Neural progenitor cell (in vitro differentiated cells): Measurements from ENCODE around the gene PSMB4. TPM values are rescaled to one million over a fixed set of nuclear protein-coding genes. Genes with fewer than 3 reads are reported as not detected.
A peak's percentile ranks its signal among the peaks of the same experiment; 100 is the strongest.
"Not testable (repeated sequence)": the region's sequence is repeated elsewhere in the genome, so short reads cannot be mapped to it uniquely, and the experiment has no call there.

Source experiments
- DNase-seq: peaks from one replicate; pipeline ENCODE4 v3.0.0-alpha.2; 2016; ENCODE audit warnings: low spot score
- H2AFZ ChIP-seq: fragments of 200-600 bp; sonication (generic); replicated peaks from 2 replicates; pipeline ENCODE4 v1.6.1; 2016; ENCODE audit warnings: antibody characterized with exemption
- H3F3A ChIP-seq: fragments of 200-600 bp; sonication (generic); 2 replicates; pipeline ENCODE4 v1.6.1; 2016; ENCODE audit warnings: antibody characterized with exemption, low read depth
- H3K27ac ChIP-seq: fragments of 200-600 bp; sonication (generic); 2 replicates; pipeline ENCODE4 v1.5.1; 2016; ENCODE audit warnings: mild to moderate bottlenecking
- H3K27me3 ChIP-seq: fragments of 200-600 bp; sonication (generic); 2 replicates; pipeline ENCODE4 v1.6.1; 2016; ENCODE audit warnings: mild to moderate bottlenecking, moderate library complexity
- H3K36me3 ChIP-seq: fragments of 200-600 bp; sonication (generic); 2 replicates; pipeline ENCODE4 v1.5.1; 2016
- H3K4me1 ChIP-seq: fragments of 200-600 bp; sonication (generic); 2 replicates; pipeline ENCODE4 v1.6.1; 2016; ENCODE audit warnings: mixed run types
- H3K4me2 ChIP-seq: fragments of 200-600 bp; sonication (generic); 2 replicates; pipeline ENCODE4 v1.6.1; 2016
- H3K4me3 ChIP-seq: fragments of 200-600 bp; sonication (generic); 2 replicates; pipeline ENCODE4 v1.5.1; 2016
- H3K79me2 ChIP-seq: fragments of 200-600 bp; sonication (generic); 2 replicates; pipeline ENCODE4 v1.6.1; 2016; ENCODE audit warnings: low read depth
- H3K9ac ChIP-seq: fragments of 200-600 bp; sonication (generic); 2 replicates; pipeline ENCODE4 v1.6.1; 2016
- H3K9me3 ChIP-seq: fragments of 200-600 bp; sonication (generic); 2 replicates; pipeline ENCODE4 v1.5.1; 2016; ENCODE audit warnings: low read depth
- H4K20me1 ChIP-seq: fragments of 200-600 bp; sonication (generic); 2 replicates; pipeline ENCODE4 v1.6.1; 2016; ENCODE audit warnings: low read depth
- H3K27ac Mint-ChIP-seq: 3 replicates; pipeline ENCODE4 v1.8.0; 2021; ENCODE audit warnings: mixed read lengths
- H3K27me3 Mint-ChIP-seq: 2 replicates; pipeline ENCODE4 v1.8.0; 2022; ENCODE audit warnings: low read depth, mild to moderate bottlenecking, inconsistent platforms, moderate library complexity, mixed read lengths; ENCODE audit not compliant: insufficient read depth
- H3K36me3 Mint-ChIP-seq: 3 replicates; pipeline ENCODE4 v1.8.0; 2021; ENCODE audit warnings: mixed read lengths
- H3K4me1 Mint-ChIP-seq: 3 replicates; pipeline ENCODE4 v1.8.0; 2021; ENCODE audit warnings: mixed read lengths
- H3K4me3 Mint-ChIP-seq: 3 replicates; pipeline ENCODE4 v1.8.0; 2021; ENCODE audit warnings: mild to moderate bottlenecking, moderate library complexity, mixed read lengths
- H3K9me3 Mint-ChIP-seq: 3 replicates; pipeline ENCODE4 v1.8.0; 2020; ENCODE audit warnings: mixed read lengths
- EZH2 ChIP-seq: fragments of 200-600 bp; sonication (generic); IDR thresholded peaks from 2 replicates; pipeline ENCODE4 v1.6.1; 2017; ENCODE audit warnings: antibody characterized with exemption, mild to moderate bottlenecking, moderate library complexity
- EZH2phosphoT487 ChIP-seq: fragments of 200-600 bp; sonication (generic); IDR thresholded peaks from 2 replicates; pipeline ENCODE4 v1.6.1; 2017; ENCODE audit warnings: antibody characterized with exemption
- total RNA-seq: library from RNA; depleted of rRNA; stranded (reverse); fragments of >200 nt; gene quantifications from 2 replicates; pipeline ENCODE4 v1.2.3, GENCODE V29; 2015; ENCODE audit warnings: low replicate concordance
- TF ChIP-seq, protein P1 (sequence below): fragments of 200-600 bp; sonication (generic); IDR thresholded peaks from 2 replicates; pipeline ENCODE4 v1.5.1; 2017; ENCODE audit warnings: antibody characterized with exemption, mild to moderate bottlenecking

Gene PSMB4
- 267 and 321 TPM in 2 replicates for total RNA-seq

DNA sequence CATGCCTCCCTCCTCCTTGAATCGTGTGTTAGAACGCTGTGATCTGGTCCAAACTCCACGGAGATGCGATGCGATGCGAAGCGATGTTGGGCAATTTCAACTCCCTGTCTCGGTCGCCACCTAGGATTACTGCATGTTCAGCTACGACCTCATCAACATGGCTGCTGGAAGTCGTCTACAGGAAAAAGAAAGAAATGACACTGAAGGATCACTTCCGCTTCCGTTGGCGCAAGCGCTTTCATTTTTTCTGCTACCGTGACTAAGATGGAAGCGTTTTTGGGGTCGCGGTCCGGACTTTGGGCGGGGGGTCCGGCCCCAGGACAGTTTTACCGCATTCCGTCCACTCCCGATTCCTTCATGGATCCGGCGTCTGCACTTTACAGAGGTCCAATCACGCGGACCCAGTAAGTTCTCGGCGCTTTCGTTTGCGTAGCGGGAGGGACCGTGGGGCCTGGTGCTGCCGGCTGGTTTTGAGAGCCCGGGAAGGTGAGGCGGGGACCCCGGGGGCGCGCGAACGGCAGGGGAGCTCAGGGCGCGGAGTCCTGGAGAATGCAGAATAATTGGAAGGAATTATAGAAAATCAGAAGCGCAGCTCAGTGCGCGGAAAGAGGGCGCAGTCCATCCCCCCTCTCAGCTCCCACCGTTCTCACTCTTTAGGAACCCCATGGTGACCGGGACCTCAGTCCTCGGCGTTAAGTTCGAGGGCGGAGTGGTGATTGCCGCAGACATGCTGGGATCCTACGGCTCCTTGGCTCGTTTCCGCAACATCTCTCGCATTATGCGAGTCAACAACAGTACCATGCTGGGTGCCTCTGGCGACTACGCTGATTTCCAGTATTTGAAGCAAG is at the start of gene PSMB4:
Gene PSMB4, plus strand, starts transcription at position 250 of the 848 bp plus-strand sequence. Its CDS starts 15 bp downstream, at position 265.
- H3K4me1 Mint-ChIP-seq = peaks cover 17% of the 10 kb centered on the region
- TF ChIP-seq, protein P1, sequence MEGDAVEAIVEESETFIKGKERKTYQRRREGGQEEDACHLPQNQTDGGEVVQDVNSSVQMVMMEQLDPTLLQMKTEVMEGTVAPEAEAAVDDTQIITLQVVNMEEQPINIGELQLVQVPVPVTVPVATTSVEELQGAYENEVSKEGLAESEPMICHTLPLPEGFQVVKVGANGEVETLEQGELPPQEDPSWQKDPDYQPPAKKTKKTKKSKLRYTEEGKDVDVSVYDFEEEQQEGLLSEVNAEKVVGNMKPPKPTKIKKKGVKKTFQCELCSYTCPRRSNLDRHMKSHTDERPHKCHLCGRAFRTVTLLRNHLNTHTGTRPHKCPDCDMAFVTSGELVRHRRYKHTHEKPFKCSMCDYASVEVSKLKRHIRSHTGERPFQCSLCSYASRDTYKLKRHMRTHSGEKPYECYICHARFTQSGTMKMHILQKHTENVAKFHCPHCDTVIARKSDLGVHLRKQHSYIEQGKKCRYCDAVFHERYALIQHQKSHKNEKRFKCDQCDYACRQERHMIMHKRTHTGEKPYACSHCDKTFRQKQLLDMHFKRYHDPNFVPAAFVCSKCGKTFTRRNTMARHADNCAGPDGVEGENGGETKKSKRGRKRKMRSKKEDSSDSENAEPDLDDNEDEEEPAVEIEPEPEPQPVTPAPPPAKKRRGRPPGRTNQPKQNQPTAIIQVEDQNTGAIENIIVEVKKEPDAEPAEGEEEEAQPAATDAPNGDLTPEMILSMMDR = peak; percentile 50
- TF ChIP-seq EZH2 (peak; percentile 39), EZH2phosphoT487 (no peak)
- H3K36me3 Mint-ChIP-seq = peaks cover 20% of the 10 kb centered on the region
- Histone ChIP-seq H3K79me2 (peaks cover 35% of the 10 kb centered on the region), H3K36me3 (no peaks in the 10 kb centered on the region), H3K9me3 (no peaks in the 10 kb centered on the region), H2AFZ (peak within 1 kb of the TSS; percentile 60), H3K4me2 (peak within 1 kb of the TSS; percentile 100), H3K27ac (no peak within 1 kb of the TSS), H3F3A (peaks cover 60% of the 10 kb centered on the region), H3K9ac (peak within 1 kb of the TSS; percentile 85), H3K4me3 (peak within 1 kb of the TSS; percentile 86), H3K27me3 (no peaks in the 10 kb centered on the region), H3K4me1 (peaks cover 7% of the 10 kb centered on the region), H4K20me1 (peaks cover 25% of the 10 kb centered on the region)
- peaks cover 3% of the 10 kb centered on the region for H3K27me3 Mint-ChIP-seq
- peak within 1 kb of the TSS; percentile 99 for H3K27ac Mint-ChIP-seq
- peak within 1 kb of the TSS; percentile 95 for H3K4me3 Mint-ChIP-seq
- H3K9me3 Mint-ChIP-seq = peaks cover 1% of the 10 kb centered on the region
- peak; percentile 91 for DNase-seq

DNA sequence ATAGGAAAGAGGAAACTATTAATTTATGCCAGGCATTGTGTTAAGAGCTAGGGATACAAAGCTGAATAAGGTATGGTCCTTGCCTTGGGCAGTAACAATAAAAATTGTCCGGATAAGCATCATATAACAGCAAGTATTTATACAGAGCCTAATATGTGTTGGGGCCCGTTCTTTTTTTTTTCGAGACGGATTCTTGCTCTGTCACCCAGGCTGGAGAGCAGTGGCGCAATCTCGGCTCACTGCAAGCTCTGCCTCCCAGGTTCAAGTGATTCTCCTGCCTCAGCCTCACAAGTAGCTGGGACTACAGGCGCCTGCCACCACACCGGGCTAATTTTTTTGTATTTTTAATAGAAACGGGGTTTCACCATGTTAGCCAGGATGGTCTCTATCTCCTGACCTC is 49.0 kb upstream of the PSMB4 start:
- not testable (repeated sequence) for H3K36me3 Mint-ChIP-seq, H3K9me3 ChIP-seq, H3K4me3 Mint-ChIP-seq, H3K4me2 ChIP-seq, DNase-seq, H3K4me3 ChIP-seq, H3K27ac Mint-ChIP-seq, H3K27me3 ChIP-seq, H3K9ac ChIP-seq, H4K20me1 ChIP-seq, H2AFZ ChIP-seq, H3K27me3 Mint-ChIP-seq, H3K27ac ChIP-seq, H3K36me3 ChIP-seq
- H3K9me3 Mint-ChIP-seq = peaks cover 13% of the 10 kb centered on the region
- H3K4me1 Mint-ChIP-seq = peaks cover 25% of the 10 kb centered on the region
- H3K79me2 ChIP-seq = peaks cover 12% of the 10 kb centered on the region
- peaks cover 17% of the 10 kb centered on the region for H3K4me1 ChIP-seq
- H3F3A ChIP-seq = peaks cover 21% of the 10 kb centered on the region

DNA sequence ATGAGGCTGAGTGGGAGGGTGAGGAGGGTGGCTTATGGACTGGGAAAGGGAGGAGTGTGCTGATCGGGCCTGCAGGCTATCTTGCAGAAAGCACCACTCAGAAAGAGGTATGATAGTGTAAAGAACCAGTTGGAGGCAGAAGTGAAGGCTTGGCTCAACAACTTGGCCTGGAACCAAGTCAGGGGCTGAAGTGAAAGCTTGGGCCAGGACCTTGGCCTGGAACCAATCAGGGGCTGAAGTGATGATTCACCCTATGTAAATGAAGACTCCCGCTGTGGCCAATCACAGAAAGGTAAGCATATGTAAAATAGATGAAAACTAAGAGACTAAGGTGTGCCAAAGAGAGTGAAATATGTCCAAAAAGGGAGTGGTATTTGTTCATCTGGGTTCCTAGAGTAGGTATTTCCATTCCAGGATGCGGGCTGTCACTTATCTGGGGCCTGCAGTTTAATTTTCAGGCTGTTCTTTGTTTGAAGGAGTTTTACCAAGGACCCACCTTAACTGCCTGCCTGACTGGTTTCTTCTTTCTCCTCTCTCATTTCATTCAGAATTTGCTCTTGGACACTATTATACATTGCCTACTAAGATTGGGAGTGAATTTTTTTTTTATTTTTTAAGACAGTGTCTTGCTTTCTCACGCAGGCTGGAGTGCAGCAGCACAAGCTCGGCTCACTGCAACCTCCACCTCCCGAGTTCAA is 47.2 kb upstream of the PSMB4 start:
- no peaks in the 10 kb centered on the region for H4K20me1 ChIP-seq
- Mint-ChIP-seq H3K27me3 (no peaks in the 10 kb centered on the region), H3K4me1 (peaks cover 13% of the 10 kb centered on the region), H3K27ac (no peak overlapping the region), H3K36me3 (no peaks in the 10 kb centered on the region), H3K9me3 (peaks cover 13% of the 10 kb centered on the region), H3K4me3 (no peak overlapping the region)
- TF ChIP-seq EZH2phosphoT487 (no peak), EZH2 (no peak)
- H3K4me1 ChIP-seq = peaks cover 8% of the 10 kb centered on the region
- H3K9ac ChIP-seq = no peak overlapping the region
- no peaks in the 10 kb centered on the region for H3K9me3 ChIP-seq
- H3K4me3 ChIP-seq = no peak overlapping the region
- H3K4me2 ChIP-seq = no peak overlapping the region
- no peak for DNase-seq
- H3K27me3 ChIP-seq = no peaks in the 10 kb centered on the region
- no peak overlapping the region for H2AFZ ChIP-seq
- no peak overlapping the region for H3K27ac ChIP-seq
- no peaks in the 10 kb centered on the region for H3K79me2 ChIP-seq
- H3F3A ChIP-seq = peaks cover 9% of the 10 kb centered on the region
- no peaks in the 10 kb centered on the region for H3K36me3 ChIP-seq

DNA sequence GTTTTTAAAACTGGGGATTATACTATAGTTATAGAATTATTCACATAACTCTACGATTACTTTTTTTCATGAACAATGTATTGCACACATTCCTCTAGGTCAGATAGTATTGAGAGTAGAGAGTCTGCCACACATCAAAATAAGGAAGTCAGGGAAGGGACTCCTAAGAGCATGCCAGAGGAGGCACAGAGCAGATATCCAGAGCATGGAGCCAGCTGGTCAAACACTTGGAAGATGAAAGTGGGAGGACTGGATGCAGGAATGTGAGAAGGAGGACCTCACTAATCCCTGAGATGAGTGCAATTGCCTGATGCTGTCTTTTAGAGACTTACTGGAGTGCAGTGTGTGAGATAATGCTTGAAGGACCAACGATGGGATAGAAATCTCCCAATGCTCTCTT is 42.7 kb upstream of the PSMB4 start:
- H3K9me3 ChIP-seq = no peaks in the 10 kb centered on the region
- DNase-seq = no peak
- H3K4me3 Mint-ChIP-seq = no peak overlapping the region
- H3K4me3 ChIP-seq = no peak overlapping the region
- no peaks in the 10 kb centered on the region for H3K27me3 Mint-ChIP-seq
- H3K27ac ChIP-seq = no peak overlapping the region
- no peak overlapping the region for H3K27ac Mint-ChIP-seq
- H3K36me3 ChIP-seq = no peaks in the 10 kb centered on the region
- H3K4me1 Mint-ChIP-seq = no peaks in the 10 kb centered on the region
- H3K79me2 ChIP-seq = no peaks in the 10 kb centered on the region
- no peak overlapping the region for H3K9ac ChIP-seq
- no peaks in the 10 kb centered on the region for H4K20me1 ChIP-seq
- TF ChIP-seq EZH2 (no peak), EZH2phosphoT487 (no peak)
- TF ChIP-seq, protein P1 = no peak
- no peaks in the 10 kb centered on the region for H3K27me3 ChIP-seq
- H3K4me1 ChIP-seq = no peaks in the 10 kb centered on the region
- H3K36me3 Mint-ChIP-seq = peaks cover 7% of the 10 kb centered on the region
- no peak overlapping the region for H2AFZ ChIP-seq
- no peak overlapping the region for H3K4me2 ChIP-seq
- no peaks in the 10 kb centered on the region for H3F3A ChIP-seq
- H3K9me3 Mint-ChIP-seq = peaks cover 16% of the 10 kb centered on the region
